NB4 (cell line): Measurements from ENCODE around the gene INPP5B.
"Not testable (repeated sequence)": the region's sequence is repeated elsewhere in the genome, so short reads cannot be mapped to it uniquely, and the experiment has no call there.

Experiments
- DNase-seq: peaks from one replicate; pipeline ENCODE4 v3.0.0; 2010; ENCODE audit warnings: low read depth
- H3K4me3 ChIP-seq: one replicate; pipeline ENCODE4 v1.5.1; 2011; ENCODE audit warnings: mild to moderate bottlenecking, low read depth, low read length, moderate library complexity
- MYC ChIP-seq: IDR thresholded peaks from 2 replicates; pipeline ENCODE4 v1.6.1; 2011; ENCODE audit warnings: low read depth, low read length
- POLR2A ChIP-seq: IDR thresholded peaks from 2 replicates; pipeline ENCODE4 v1.6.1; 2011; ENCODE audit warnings: mild to moderate bottlenecking; ENCODE audit not compliant: insufficient read length; ENCODE audit errors: extremely low read depth
- TF ChIP-seq, protein P1 (sequence below): IDR thresholded peaks from 2 replicates; pipeline ENCODE4 v1.6.1; 2011; ENCODE audit warnings: low read depth, low read length
- TF ChIP-seq, protein P2 (sequence below): IDR thresholded peaks from one replicate; pipeline ENCODE4 v1.5.1; 2012; ENCODE audit warnings: low read depth, low read length

Gene INPP5B

DNA sequence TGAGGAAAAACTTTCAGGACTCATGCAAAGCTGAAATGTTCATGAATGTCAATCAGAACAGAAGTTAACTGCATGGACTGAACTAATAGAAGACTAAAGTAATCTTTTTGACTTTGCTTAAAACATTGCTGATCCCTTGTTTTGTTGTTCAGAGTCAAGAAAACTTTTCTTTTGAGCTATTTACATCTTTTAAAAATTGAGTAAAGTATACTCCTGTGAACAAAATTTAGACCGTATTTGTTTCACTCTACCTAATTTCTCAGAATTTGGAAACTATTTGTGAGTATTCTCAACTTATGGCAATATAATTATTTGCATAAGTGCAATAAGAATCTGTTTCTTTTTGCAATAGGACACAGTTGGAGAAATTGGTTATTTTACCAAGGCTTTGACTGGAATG is 41.1 kb downstream of the INPP5B start:
- DNase-seq, result no peak
- TF ChIP-seq, protein P1, sequence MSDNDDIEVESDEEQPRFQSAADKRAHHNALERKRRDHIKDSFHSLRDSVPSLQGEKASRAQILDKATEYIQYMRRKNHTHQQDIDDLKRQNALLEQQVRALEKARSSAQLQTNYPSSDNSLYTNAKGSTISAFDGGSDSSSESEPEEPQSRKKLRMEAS, result no peak
- TF ChIP-seq POLR2A (no peak), MYC (no peak)
- TF ChIP-seq, protein P2, sequence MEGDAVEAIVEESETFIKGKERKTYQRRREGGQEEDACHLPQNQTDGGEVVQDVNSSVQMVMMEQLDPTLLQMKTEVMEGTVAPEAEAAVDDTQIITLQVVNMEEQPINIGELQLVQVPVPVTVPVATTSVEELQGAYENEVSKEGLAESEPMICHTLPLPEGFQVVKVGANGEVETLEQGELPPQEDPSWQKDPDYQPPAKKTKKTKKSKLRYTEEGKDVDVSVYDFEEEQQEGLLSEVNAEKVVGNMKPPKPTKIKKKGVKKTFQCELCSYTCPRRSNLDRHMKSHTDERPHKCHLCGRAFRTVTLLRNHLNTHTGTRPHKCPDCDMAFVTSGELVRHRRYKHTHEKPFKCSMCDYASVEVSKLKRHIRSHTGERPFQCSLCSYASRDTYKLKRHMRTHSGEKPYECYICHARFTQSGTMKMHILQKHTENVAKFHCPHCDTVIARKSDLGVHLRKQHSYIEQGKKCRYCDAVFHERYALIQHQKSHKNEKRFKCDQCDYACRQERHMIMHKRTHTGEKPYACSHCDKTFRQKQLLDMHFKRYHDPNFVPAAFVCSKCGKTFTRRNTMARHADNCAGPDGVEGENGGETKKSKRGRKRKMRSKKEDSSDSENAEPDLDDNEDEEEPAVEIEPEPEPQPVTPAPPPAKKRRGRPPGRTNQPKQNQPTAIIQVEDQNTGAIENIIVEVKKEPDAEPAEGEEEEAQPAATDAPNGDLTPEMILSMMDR, result no peak
- no peak overlapping the region for H3K4me3 ChIP-seq

DNA sequence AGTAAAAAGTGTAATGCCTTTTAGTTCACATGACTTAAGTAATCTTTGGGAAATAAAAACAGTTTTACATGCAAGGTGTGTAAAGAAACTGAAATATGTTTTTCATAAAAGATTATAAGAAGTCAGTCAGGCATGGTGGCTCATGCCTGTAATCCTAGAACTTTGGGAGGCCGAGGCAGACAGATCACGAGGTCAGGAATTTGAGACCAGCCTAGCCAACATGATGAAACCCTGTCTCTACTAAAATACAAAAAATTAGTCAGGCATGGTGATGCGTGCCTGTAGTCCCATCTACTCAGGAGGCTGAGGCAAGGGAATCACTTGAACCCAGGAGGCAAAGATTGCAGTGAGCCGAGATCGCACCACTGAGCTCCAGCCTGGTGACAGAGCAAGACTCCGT is 42.9 kb downstream of the INPP5B start:
- not testable (repeated sequence) for DNase-seq, H3K4me3 ChIP-seq

DNA sequence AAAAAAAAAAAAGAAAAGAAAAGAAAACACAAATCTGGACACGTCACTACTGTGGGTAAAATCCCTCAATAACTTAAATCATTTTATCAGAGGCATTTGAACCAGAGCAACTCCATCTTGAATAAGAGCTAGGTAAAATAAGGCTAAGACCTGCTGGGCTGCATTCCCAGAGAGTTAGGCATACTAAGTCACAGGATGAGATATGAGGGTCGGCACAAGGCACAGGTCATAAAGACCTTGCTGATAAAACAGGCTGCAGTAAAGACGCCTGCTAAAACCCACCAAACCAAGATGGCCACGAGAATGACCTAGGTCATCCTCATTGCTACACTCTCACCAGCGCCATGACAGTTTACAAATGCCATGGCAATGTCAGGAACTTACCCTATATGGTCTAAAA is 43.9 kb downstream of the INPP5B start:
- H3K4me3 ChIP-seq, result no peak overlapping the region
- TF ChIP-seq, protein P2, result no peak
- no peak for TF ChIP-seq POLR2A
- TF ChIP-seq MYC, result no peak
- TF ChIP-seq, protein P1, result no peak

DNA sequence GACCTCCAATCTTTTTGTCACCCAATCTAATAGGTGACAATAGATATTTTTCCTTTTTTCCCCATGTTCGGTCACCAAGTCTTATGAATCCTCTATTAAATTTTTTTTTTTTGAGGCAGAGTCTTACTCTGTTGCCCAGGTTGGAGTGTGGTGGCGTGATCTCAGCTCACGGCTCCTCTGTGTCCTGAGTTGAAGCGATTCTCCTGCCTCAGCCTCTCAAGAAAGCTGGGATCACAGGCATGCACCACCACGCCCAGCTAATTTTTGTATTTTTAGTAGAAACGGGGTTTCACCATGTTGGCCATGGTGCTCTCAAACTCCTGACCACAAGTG is 45.0 kb downstream of the INPP5B start:
- no peak for TF ChIP-seq POLR2A
- TF ChIP-seq, protein P1, result no peak
- TF ChIP-seq, protein P2, result no peak
- no peak for TF ChIP-seq MYC
- H3K4me3 ChIP-seq, result no peak overlapping the region
- DNase-seq, result no peak

More for the DNA sequence above, 43.9 kb downstream of the INPP5B start:
- no peak for DNase-seq

DNA sequence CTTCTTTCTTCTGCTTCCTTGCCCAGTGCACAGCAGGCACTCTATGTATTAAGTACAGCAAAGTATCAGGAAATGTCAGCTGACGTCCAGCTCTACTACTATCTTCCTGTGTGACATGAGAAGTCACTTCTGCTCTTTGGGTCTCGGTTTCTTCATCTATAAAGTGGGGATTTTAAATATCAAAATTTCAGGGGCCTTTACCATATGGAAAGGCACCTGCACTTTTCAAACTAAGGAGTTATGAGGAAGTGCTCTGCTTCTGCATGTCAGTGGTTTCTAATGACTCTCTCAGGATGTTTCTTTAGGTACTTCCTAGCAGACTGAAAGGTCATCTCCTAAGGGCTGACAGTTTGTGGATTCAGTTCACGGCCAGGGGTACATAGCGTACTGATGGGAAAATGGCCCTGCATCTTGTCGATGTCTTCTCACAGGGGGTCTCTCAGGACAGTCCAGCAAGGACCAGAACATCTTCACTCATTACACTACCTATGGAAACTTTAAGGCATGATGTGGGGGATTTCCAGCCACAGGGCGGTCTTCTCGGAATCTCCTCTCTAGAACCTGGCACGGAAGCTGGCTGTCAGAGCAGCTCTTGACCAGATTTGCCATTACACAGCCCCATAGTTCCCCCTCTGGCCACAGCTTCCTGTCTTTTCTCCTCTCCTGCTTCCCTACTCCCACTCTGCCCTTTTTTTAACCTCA is 45.5 kb downstream of the INPP5B start:
- no peak overlapping the region for H3K4me3 ChIP-seq
- TF ChIP-seq MYC (no peak), POLR2A (no peak)
- TF ChIP-seq, protein P2, result no peak
- TF ChIP-seq, protein P1, result no peak
- DNase-seq, result peak; percentile 24

DNA sequence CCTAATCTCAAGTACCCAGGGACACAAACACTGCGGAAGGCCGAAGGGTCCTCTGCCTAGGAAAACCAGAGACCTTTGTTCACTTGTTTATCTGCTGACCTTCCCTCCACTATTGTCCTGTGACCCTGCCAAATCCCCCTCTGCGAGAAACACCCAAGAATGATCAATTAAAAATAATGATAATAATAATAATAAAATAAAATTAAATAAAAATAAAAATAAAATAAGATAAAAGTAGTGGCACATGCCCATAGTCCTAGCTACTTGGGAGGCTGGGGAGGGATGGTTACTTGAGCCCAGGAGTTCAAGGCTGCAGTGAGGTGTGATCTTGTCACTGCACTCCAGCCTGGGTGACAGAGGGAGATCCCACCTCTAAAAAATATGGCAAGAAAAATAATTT is 49.3 kb downstream of the INPP5B start:
- DNase-seq, H3K4me3 ChIP-seq: not testable (repeated sequence)

DNA sequence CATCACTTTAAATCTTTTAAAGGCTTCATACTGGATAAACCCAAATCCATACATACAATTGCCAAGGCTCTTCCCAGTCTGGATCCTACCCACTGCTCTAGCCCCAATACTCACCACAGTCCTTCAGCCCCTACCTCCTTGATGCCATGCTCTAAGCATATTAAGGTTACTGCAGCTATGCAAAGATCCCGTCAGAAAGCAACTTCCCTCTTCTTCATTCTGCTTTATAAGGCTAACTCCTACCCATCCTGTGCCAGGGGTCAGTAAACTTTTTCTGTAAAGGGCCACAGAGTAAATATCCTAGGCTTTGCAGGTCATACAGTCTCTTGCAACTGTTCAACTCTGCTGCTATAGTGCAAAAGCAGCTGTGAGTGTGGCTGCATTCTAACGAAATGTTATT is 53.2 kb downstream of the INPP5B start:
- H3K4me3 ChIP-seq, result no peak overlapping the region
- TF ChIP-seq POLR2A (no peak), MYC (no peak)
- TF ChIP-seq, protein P1, result no peak
- TF ChIP-seq, protein P2, result no peak
- DNase-seq, result no peak
